ENCODE data around the gene TMSB15B. TPM values are rescaled to one million over a fixed set of nuclear protein-coding genes. Genes with fewer than 3 reads are reported as not detected.
"Not testable (repeated sequence)": the region's sequence is repeated elsewhere in the genome, so short reads cannot be mapped to it uniquely, and the experiment has no call there.

The TMSB15B gene
- polyA plus RNA-seq, 1 of the 3 experiments (the other 2 are of a cell fraction) = 13.1 TPM

DNA sequence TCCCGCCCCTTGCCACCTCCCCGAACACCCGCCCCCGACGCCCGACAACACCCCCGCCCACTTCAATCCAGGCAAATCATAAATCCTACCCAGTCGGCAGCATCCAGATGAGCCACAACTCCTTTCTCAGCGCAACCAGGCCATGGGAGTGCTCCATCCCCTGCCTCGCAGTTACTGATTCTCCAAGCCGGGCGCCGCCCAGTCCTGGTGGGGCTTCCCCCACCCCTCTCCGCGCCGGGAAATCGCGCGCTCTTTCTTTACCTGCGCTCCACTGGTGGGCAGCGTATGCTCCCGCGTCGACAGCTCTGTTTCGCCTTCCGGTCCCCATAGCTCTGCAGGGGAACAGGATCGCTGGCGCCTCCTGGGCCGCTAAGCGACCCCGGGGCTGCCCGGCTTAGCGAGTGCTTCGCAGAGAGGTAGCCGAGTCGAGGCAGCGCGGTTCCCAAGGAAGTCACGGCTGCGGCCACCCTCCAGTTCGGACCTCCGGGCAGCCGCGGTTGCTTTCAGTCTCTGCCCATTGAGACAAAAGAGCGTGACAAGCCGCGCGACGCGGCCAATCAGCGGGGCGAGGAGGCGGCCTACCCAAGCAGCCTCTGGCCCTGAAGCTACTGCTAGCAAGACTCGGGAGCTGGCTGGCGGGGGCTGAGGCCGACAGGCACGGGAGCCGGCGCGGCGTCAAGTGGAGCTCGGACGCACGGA lies 43.7 kb upstream of the TMSB15B start:
- TF ChIP-seq, protein P1, sequence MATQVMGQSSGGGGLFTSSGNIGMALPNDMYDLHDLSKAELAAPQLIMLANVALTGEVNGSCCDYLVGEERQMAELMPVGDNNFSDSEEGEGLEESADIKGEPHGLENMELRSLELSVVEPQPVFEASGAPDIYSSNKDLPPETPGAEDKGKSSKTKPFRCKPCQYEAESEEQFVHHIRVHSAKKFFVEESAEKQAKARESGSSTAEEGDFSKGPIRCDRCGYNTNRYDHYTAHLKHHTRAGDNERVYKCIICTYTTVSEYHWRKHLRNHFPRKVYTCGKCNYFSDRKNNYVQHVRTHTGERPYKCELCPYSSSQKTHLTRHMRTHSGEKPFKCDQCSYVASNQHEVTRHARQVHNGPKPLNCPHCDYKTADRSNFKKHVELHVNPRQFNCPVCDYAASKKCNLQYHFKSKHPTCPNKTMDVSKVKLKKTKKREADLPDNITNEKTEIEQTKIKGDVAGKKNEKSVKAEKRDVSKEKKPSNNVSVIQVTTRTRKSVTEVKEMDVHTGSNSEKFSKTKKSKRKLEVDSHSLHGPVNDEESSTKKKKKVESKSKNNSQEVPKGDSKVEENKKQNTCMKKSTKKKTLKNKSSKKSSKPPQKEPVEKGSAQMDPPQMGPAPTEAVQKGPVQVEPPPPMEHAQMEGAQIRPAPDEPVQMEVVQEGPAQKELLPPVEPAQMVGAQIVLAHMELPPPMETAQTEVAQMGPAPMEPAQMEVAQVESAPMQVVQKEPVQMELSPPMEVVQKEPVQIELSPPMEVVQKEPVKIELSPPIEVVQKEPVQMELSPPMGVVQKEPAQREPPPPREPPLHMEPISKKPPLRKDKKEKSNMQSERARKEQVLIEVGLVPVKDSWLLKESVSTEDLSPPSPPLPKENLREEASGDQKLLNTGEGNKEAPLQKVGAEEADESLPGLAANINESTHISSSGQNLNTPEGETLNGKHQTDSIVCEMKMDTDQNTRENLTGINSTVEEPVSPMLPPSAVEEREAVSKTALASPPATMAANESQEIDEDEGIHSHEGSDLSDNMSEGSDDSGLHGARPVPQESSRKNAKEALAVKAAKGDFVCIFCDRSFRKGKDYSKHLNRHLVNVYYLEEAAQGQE (IDR thresholded peaks at IDR 0.05; ENCODE audit: low read depth, low read length) = no peak
- TF ChIP-seq GATA2 (CRISPR knock-in tag; IDR thresholded peaks at IDR 0.05) = no peak
- TF ChIP-seq TAF1 (IDR thresholded peaks at IDR 0.05; ENCODE audit: borderline replicate concordance, low read depth, low read length) = no peak
- peak; percentile 10; the same call in 1 of the 2 replicates for TF ChIP-seq MXI1 (IDR thresholded peaks at IDR 0.05; ENCODE audit: low read depth, low read length)
- H3K79me2 ChIP-seq (ENCODE audit: insufficient read depth) = no peaks in the 10 kb centered on the region
- peak overlapping the region; percentile 75; the same call in 1 of the 2 replicates for H2AFZ ChIP-seq (ENCODE audit: low read depth)
- ChIA-PET CTCF (interaction anchor here (1.3 to 2.4 kb wide), 3 partner anchors 10 to 218 kb away, joined by 3 to 9 read pairs (median 5); no protein-coding TSS in a partner anchor), POLR2A (interaction anchor here (1.1 kb wide), 1 partner anchor 87 kb away, joined by 3 read pairs; the partner anchor contains the start of gene RAB9B)
- H3K27me3 ChIP-seq (ENCODE audit: insufficient read depth) = no peaks in the 10 kb centered on the region
- no peaks in the 10 kb centered on the region for H3K9me3 ChIP-seq
- 10% methylated on average over 6 of the region's 64 CpGs for WGBS (ENCODE audit: low lambda C conversion rate)
- no peaks in the 10 kb centered on the region for H3K36me3 ChIP-seq (replicated peaks in 1 of 2; ENCODE audit: control insufficient read depth in 1 of 2, insufficient read depth in 2 of 2, low read length in 1 of 2)
- peak overlapping the region; percentile 95 for H3K4me2 ChIP-seq
- H3F3A ChIP-seq (replicated peaks; ENCODE audit: insufficient read depth) = peaks cover 2% of the 10 kb centered on the region
- no peaks in the 10 kb centered on the region for H3K9me2 ChIP-seq
- H3K4me3 ChIP-seq (ENCODE audit: low read depth in 2 of 2, low read length in 1 of 2) = peak overlapping the region; percentile 62 to 72
- peak; percentile 71 for DNase-seq
- H3K9ac ChIP-seq = peak overlapping the region; percentile 76
- peak overlapping the region; percentile 72 to 83 for H3K27ac ChIP-seq (ENCODE audit: low read depth in 2 of 2, low read length in 1 of 2)
- H3K4me1 ChIP-seq (ENCODE audit: control insufficient read depth in 1 of 2, insufficient read depth in 2 of 2, low read depth in 1 of 2, low read length in 1 of 2) = peaks cover 0 to 7% of the 10 kb centered on the region in 2 experiments; a peak in 1 of 4 replicates
- H4K20me1 ChIP-seq (ENCODE audit: insufficient read depth) = no peaks in the 10 kb centered on the region

DNA sequence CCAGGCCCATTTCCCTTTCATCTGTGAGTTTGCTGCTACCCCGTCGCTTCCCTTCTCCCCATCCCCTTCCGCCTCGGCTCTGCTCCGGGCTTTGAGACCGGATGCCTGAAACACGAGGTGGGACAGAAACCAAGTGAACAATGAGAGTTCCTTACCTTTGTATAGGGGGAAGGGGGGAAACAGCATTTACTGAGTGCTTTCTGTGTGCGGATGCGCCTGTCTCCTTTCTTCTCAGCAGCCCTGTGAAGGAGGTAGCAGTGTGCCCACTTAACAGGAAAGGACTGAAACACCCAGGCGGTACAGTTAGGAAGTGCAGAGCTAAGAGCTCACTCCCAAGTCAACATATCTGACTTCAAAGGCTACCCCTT lies 43.2 kb upstream of the TMSB15B start:
- peaks cover 2% of the 10 kb centered on the region for H3F3A ChIP-seq (replicated peaks; ENCODE audit: insufficient read depth)
- TF ChIP-seq SMC3 (IDR thresholded peaks at IDR 0.05; ENCODE audit: low read depth, low read length) = no peak
- no peak for TF ChIP-seq RFX5 (IDR thresholded peaks at IDR 0.05; ENCODE audit: low read length)
- no peak for TF ChIP-seq MEF2A (IDR thresholded peaks at IDR 0.05; ENCODE audit: borderline replicate concordance, low read depth)
- TF ChIP-seq CHD2 (IDR thresholded peaks at IDR 0.05; ENCODE audit: low read length, partially characterized antibody) = no peak
- TF ChIP-seq, protein P2, sequence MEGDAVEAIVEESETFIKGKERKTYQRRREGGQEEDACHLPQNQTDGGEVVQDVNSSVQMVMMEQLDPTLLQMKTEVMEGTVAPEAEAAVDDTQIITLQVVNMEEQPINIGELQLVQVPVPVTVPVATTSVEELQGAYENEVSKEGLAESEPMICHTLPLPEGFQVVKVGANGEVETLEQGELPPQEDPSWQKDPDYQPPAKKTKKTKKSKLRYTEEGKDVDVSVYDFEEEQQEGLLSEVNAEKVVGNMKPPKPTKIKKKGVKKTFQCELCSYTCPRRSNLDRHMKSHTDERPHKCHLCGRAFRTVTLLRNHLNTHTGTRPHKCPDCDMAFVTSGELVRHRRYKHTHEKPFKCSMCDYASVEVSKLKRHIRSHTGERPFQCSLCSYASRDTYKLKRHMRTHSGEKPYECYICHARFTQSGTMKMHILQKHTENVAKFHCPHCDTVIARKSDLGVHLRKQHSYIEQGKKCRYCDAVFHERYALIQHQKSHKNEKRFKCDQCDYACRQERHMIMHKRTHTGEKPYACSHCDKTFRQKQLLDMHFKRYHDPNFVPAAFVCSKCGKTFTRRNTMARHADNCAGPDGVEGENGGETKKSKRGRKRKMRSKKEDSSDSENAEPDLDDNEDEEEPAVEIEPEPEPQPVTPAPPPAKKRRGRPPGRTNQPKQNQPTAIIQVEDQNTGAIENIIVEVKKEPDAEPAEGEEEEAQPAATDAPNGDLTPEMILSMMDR (IDR thresholded peaks at IDR 0.05) = peak; percentile 49
- no peak for TF ChIP-seq EP300 (IDR thresholded peaks at IDR 0.05; ENCODE audit: borderline replicate concordance in 1 of 2, low read depth in 1 of 2, low read length in 1 of 2)
- TF ChIP-seq SIN3A (IDR thresholded peaks at IDR 0.05; ENCODE audit: borderline replicate concordance, low read depth, low read length) = no peak
- 17% methylated on average over 6 of the region's 10 CpGs for WGBS (ENCODE audit: low lambda C conversion rate)
- H3K9me2 ChIP-seq = no peaks in the 10 kb centered on the region
- peak overlapping the region; percentile 72 to 83 for H3K27ac ChIP-seq (ENCODE audit: low read depth in 2 of 2, low read length in 1 of 2)
- peaks cover 0 to 7% of the 10 kb centered on the region in 2 experiments; a peak in 1 of 4 replicates for H3K4me1 ChIP-seq (ENCODE audit: control insufficient read depth in 1 of 2, insufficient read depth in 2 of 2, low read depth in 1 of 2, low read length in 1 of 2)
- no peaks in the 10 kb centered on the region for H3K9me3 ChIP-seq
- ChIA-PET POLR2A (interaction anchor here (1.1 kb wide), 1 partner anchor 88 kb away, joined by 3 read pairs; the partner anchor contains the start of gene RAB9B), CTCF (interaction anchor here (2.4 kb wide), 1 partner anchor 11 kb away, joined by 9 read pairs; no protein-coding TSS in a partner anchor)
- peak overlapping the region; percentile 95 for H3K4me2 ChIP-seq
- H3K36me3 ChIP-seq (replicated peaks in 1 of 2; ENCODE audit: control insufficient read depth in 1 of 2, insufficient read depth in 2 of 2, low read length in 1 of 2) = no peaks in the 10 kb centered on the region
- H3K4me3 ChIP-seq (ENCODE audit: low read depth in 2 of 2, low read length in 1 of 2) = peak overlapping the region; percentile 62 to 72
- H3K79me2 ChIP-seq (ENCODE audit: insufficient read depth) = no peaks in the 10 kb centered on the region
- H2AFZ ChIP-seq (ENCODE audit: low read depth) = peak overlapping the region; percentile 75; the same call in 1 of the 2 replicates
- no peaks in the 10 kb centered on the region for H3K27me3 ChIP-seq (ENCODE audit: insufficient read depth)
- no peak for DNase-seq
- peak overlapping the region; percentile 76 for H3K9ac ChIP-seq
- H4K20me1 ChIP-seq (ENCODE audit: insufficient read depth) = no peaks in the 10 kb centered on the region

DNA sequence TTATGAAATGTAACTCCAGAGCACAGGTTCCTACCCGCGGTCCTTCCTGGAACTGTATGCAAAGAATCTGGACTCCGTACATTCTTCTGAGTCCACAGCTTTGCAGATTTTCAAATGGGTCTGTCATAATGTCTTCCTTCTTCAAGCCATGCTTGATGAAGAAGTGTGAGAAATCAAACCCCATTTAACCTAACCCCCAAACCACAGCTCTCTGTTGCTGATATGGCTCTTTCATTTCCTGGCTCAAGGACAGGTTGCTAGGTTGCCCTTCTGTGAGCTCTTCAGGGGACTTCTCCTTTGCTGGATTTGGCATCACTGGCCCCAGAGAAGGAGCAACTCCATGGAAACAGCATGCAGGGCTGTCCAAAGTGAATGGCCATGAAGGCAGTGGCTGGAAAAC lies 41.9 kb upstream of the TMSB15B start:
- H3K9me3 ChIP-seq; H3K4me2 ChIP-seq; H3K9ac ChIP-seq; H3K9me2 ChIP-seq; H3K4me3 ChIP-seq (ENCODE audit: low read depth in 2 of 2, low read length in 1 of 2); H3K27me3 ChIP-seq (ENCODE audit: insufficient read depth); H3K4me1 ChIP-seq (ENCODE audit: control insufficient read depth in 1 of 2, insufficient read depth in 2 of 2, low read depth in 1 of 2, low read length in 1 of 2); H3F3A ChIP-seq (replicated peaks; ENCODE audit: insufficient read depth); DNase-seq; H3K27ac ChIP-seq (ENCODE audit: low read depth in 2 of 2, low read length in 1 of 2); POLR2A ChIA-PET; CTCF ChIA-PET; H3K79me2 ChIP-seq (ENCODE audit: insufficient read depth); H4K20me1 ChIP-seq (ENCODE audit: insufficient read depth); H2AFZ ChIP-seq (ENCODE audit: low read depth); H3K36me3 ChIP-seq (replicated peaks in 1 of 2; ENCODE audit: control insufficient read depth in 1 of 2, insufficient read depth in 2 of 2, low read length in 1 of 2): not testable (repeated sequence)
- 56% methylated on average over 3 of the region's 3 CpGs for WGBS (ENCODE audit: low lambda C conversion rate)

All from SK-N-SH (cell line).